ENCODE measurements around the gene MOBP.

DNA sequence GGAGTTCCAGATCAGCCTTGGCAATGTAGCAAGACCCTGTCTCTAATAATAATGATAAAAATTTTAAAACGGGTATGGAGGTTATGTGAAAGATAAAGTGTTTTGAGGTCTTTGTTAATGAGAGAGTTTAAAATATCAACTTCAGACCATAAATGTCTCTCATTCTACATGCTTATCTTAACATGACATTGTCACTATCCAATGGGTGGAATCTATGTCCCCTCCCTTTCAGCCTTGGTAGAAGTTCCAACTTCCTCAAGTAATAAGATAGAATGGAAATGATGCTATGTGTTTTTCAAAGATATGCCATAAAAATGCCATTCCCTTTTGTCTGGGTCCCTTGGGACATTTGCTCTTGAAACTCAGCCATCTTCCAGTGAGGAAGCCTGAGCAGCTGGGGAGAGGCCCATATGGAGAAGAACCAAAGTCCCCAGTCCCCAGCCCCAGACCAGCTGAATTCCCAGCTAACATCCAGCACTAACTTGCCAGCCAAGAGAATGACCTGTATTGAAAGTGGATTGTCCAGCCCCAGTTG lies 44.0 kb upstream of the MOBP start:
- TF ChIP-seq POLR2A (IDR thresholded peaks at IDR 0.05) = no peak
- TF ChIP-seq, protein P1, sequence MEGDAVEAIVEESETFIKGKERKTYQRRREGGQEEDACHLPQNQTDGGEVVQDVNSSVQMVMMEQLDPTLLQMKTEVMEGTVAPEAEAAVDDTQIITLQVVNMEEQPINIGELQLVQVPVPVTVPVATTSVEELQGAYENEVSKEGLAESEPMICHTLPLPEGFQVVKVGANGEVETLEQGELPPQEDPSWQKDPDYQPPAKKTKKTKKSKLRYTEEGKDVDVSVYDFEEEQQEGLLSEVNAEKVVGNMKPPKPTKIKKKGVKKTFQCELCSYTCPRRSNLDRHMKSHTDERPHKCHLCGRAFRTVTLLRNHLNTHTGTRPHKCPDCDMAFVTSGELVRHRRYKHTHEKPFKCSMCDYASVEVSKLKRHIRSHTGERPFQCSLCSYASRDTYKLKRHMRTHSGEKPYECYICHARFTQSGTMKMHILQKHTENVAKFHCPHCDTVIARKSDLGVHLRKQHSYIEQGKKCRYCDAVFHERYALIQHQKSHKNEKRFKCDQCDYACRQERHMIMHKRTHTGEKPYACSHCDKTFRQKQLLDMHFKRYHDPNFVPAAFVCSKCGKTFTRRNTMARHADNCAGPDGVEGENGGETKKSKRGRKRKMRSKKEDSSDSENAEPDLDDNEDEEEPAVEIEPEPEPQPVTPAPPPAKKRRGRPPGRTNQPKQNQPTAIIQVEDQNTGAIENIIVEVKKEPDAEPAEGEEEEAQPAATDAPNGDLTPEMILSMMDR (IDR thresholded peaks at IDR 0.05) = no peak

Data from heart left ventricle (tissue), 13 donors.